Esophagus (tissue), 2 donors: Measurements from ENCODE around the gene RRP1. TPM values are rescaled to one million over a fixed set of nuclear protein-coding genes. Genes with fewer than 3 reads are reported as not detected.
A peak's percentile ranks its signal among the peaks of the same experiment; 100 is the strongest.

Experiments
- H3K27ac ChIP-seq, 2 donors: one replicate each; pipeline ENCODE4 v1.5.1; 2013; ENCODE audit warnings: low read depth in 2 of 2, mild to moderate bottlenecking in 2 of 2, inconsistent platforms in 1 of 2, low read length in 1 of 2, moderate library complexity in 1 of 2
- H3K27me3 ChIP-seq, 2 donors: one replicate each; pipeline ENCODE4 v1.6.1; 2013; ENCODE audit warnings: low read length in 2 of 2, control low read depth in 1 of 2, mild to moderate bottlenecking in 1 of 2; ENCODE audit not compliant: insufficient read depth in 2 of 2, control insufficient read depth in 1 of 2
- H3K36me3 ChIP-seq, 2 donors: one replicate each; pipeline ENCODE4 v1.6.1; 2013; ENCODE audit warnings: low read length in 1 of 2; ENCODE audit not compliant: control insufficient read depth in 2 of 2, insufficient read depth in 2 of 2
- H3K4me1 ChIP-seq, 2 donors: one replicate each; pipeline ENCODE4 v1.6.1; 2013; ENCODE audit warnings: low read length in 1 of 2; ENCODE audit not compliant: control insufficient read depth in 2 of 2, insufficient read depth in 2 of 2
- H3K4me3 ChIP-seq, 2 donors: one replicate each; pipeline ENCODE4 v1.5.1; 2013; ENCODE audit warnings: low read length in 2 of 2, mild to moderate bottlenecking in 2 of 2, low read depth in 1 of 2, moderate library complexity in 1 of 2
- H3K9me3 ChIP-seq, 2 donors: one replicate each; pipeline ENCODE4 v1.6.1; 2013; ENCODE audit warnings: mild to moderate bottlenecking in 2 of 2, low read depth in 1 of 2, low read length in 1 of 2, moderate library complexity in 1 of 2; ENCODE audit not compliant: control insufficient read depth in 2 of 2, insufficient read depth in 1 of 2
- WGBS, 2 donors: extraction: QIAGEN DNeasy Blood & Tissue Kit; methylation state at CpG; one replicate each; pipeline ENCODE4 v1.1.7; 2013; 5-methylcytosine and 5-hydroxymethylcytosine counted together
- polyA plus RNA-seq, 2 donors: library from polyadenylated mRNA; stranded (reverse); fragments of 200-250 nt; gene quantifications; one replicate each; pipeline ENCODE4 v1.2.3, GENCODE V29; 2013
- donor health status: healthy with polysubstance abuse.
- donor health status: Bipolar disorder and iron deficiency.

The RRP1 gene
- polyA plus RNA-seq, 2 donors: 21.0 to 22.5 TPM

DNA sequence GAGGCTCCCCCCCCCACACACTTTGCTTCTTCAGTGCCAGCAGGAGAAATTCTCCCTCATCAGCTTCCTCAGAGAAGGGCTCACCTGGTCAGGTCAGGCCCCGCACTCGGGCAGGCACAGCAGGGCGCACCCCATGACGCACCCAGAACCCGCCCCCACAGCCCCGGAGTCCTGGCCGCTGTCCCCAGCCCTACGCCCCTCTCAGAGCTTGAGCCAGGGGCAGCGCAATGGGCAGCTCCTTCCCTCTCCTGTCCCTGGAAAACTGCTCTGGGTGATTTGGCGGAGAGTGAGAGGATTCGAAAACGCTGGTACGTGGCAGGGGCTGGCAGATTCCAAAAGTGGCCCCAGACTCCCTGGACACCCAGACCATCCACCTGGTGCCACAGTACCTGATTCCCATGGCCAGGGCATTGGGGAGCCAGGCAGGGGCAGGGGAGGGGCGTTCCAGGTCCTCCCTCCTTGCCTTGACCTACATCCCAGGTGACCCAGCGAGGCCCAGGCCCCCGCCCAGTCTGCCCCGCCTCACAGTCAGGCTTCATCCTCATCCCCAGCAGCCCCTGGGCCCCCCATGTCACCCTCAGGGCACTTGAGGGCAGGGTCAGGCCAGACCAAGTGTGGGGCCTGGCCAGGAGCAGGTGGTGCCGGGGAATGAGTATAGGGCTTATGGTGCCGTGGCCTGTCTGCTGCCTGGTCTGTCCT lies 23.7 kb downstream of the RRP1 start:
- H3K27ac ChIP-seq: peak overlapping the region; percentile 69 to 93
- no peak overlapping the region for H3K4me3 ChIP-seq
- 66 to 67% methylated on average over 18 to 19 of the region's 19 CpGs for whole genome bisulfite sequencing, 2 donors
- no peaks in the 10 kb centered on the region for H3K36me3 ChIP-seq
- no peaks in the 10 kb centered on the region for H3K27me3 ChIP-seq
- no peaks in the 10 kb centered on the region for H3K9me3 ChIP-seq
- peaks cover 10 to 41% of the 10 kb centered on the region in 2 donors for H3K4me1 ChIP-seq

DNA sequence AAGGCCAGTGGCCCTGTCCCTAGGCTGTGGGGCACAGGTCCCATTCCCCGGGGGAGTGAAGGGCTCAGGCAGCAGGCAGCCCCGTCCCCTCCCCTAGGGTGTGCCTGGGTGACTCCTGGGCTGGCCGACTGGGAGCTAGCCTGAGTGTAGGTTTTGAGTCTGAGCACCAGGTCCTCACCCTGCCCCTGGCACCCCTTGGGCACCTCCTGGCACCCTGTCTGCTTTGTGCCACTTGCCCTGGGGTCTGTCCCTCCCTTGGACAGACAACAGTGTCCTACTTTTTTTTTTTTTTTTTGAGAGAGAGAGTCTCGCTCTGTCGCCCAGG lies 24.2 kb downstream of the RRP1 start:
- Histone ChIP-seq H3K9me3 (peaks cover 0 to 2% of the 10 kb centered on the region in 2 donors), H3K36me3 (no peaks in the 10 kb centered on the region), H3K27ac (peak overlapping the region; percentile 69 to 93), H3K27me3 (no peaks in the 10 kb centered on the region), H3K4me1 (peaks cover 10 to 41% of the 10 kb centered on the region in 2 donors), H3K4me3 (no peak overlapping the region)
- WGBS, 2 donors: 56 to 67% methylated on average over 3 to 5 of the region's 5 CpGs

DNA sequence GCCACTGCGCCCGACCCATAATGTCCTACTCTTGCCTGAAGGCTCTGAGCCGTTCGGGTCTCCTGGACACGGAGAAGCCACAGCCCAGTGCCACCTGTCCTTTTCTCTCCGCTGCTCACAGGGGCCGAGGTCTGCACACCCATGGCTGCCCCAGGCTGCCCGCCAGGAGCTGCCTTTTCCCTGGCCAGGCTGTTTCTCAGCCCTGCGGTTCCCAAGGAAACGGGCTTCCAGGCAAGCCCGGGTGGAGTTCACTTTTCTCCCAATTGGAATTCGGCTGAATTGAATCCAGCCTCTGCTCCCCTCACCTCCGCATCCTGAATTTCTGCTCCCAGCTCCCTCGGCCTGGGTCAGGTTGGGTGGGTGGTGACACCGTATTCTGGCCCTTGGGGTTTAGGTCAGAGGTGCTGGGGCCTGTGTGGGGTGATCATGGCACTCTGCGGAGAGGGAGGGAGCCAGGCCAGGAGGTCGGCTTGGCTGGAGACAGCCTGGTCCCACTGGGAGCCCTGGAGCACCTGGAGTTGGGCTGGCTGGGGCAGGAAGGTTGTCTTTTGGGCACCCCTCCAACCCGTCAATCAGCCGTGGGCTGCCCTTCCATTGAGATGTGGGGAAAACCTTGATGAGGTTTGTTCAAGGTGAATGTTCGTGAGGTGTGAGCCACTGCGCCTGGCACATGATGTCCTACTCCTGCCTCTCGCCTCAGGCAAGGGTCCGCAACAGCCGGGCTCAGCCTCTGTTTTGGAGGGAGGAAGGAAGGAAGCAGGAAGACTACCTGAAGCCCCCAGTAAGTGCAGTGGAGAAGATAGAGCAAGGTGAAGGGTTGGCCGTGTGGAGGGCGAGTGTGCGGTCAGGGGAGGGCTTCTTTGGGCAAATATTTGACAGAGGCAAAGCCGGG lies 25.1 kb downstream of the RRP1 start:
- H3K27me3 ChIP-seq: no peaks in the 10 kb centered on the region
- H3K36me3 ChIP-seq: no peaks in the 10 kb centered on the region
- peaks cover 8 to 36% of the 10 kb centered on the region in 2 donors for H3K4me1 ChIP-seq
- WGBS, 2 donors: 46 to 50% methylated on average over 28 of the region's 28 CpGs
- H3K9me3 ChIP-seq: peaks cover 0 to 2% of the 10 kb centered on the region in 2 donors
- H3K27ac ChIP-seq: peak overlapping the region in 1 of 2 donors; percentile 8
- H3K4me3 ChIP-seq: no peak overlapping the region

DNA sequence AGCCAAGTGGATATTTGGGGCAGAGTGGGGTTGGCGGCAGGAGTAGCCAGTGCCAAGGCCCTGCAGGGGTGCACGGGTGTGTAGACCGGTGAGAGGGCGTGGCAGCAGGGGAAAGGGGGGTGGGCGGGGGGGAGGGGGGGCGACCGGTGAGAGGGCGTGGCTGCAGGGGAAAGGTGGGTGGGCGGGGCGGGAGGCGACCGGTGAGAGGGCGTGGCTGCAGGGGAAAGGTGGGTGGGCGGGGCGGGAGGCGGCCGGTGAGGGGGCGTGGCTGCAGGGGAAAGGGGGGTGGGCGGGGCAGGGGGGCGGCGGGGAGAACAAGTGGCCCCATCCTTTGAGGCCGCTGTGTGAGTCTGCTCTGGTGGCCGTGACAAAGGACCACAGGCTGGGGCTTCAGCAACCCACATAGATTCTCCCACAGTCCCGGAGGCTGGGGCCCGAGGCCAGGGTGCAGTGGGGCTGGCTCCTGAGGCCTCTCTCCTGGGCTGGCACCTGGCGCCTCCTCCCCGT lies 25.8 kb downstream of the RRP1 start:
- Histone ChIP-seq H3K4me1 (peaks cover 8 to 34% of the 10 kb centered on the region in 2 donors), H3K27me3 (no peaks in the 10 kb centered on the region), H3K27ac (no peak overlapping the region), H3K9me3 (peaks cover 0 to 2% of the 10 kb centered on the region in 2 donors), H3K4me3 (no peak overlapping the region), H3K36me3 (no peaks in the 10 kb centered on the region)
- WGBS, 2 donors: 21 to 33% methylated on average over 10 to 26 of the region's 27 CpGs

DNA sequence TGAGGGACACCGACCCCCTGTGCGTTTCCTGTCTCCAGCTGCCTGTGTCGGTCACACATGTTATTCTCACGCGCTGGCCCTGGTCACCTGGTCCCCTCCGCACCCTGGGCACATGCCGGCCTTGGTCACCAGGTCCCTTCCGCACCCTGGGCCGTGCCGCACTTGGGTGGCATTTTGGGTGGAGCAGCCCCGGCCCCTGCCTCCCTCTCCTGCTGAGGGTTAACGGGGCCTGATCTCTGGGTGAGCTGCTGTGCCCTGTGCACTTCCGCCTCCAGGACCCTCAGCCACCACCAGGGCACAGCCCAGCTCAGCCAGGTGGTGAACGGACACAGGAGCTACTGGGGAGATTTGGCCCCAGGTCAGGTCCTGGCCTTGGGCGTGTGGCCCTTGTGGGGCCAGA lies 26.6 kb downstream of the RRP1 start:
- 91 to 95% methylated on average over 15 of the region's 15 CpGs for WGBS, 2 donors
- Histone ChIP-seq H3K27me3 (no peaks in the 10 kb centered on the region), H3K9me3 (peaks cover 0 to 2% of the 10 kb centered on the region in 2 donors), H3K4me3 (no peak overlapping the region), H3K4me1 (peaks cover 4 to 26% of the 10 kb centered on the region in 2 donors), H3K27ac (no peak overlapping the region), H3K36me3 (no peaks in the 10 kb centered on the region)

DNA sequence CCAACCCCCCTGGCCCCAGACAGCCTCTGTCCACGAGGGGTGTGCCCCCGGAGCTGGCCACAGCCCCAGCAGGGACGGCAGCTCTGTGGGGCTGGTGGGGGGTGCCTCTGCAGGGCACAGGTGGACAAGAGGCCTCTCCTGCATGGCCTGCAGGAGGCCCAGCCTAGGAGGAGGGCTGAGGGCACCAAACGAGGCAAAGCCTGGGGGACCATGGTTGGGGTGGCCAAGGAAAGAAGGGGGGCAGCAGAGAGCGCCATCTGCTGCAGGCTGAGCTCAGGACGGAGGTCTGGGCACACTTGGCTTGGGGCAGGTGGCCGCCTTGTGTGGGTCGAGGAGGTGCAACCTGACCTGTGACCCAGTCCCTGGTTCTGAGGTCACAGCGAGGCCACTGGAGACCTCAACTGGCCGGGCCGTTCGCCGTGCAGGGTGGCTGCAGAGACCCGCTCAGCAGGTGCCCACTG lies 27.3 kb downstream of the RRP1 start:
- Histone ChIP-seq H3K4me1 (peaks cover 0 to 20% of the 10 kb centered on the region in 2 donors), H3K4me3 (no peak overlapping the region), H3K9me3 (peaks cover 0 to 2% of the 10 kb centered on the region in 2 donors), H3K27me3 (no peaks in the 10 kb centered on the region), H3K36me3 (no peaks in the 10 kb centered on the region), H3K27ac (no peak overlapping the region)
- WGBS, 2 donors: 77 to 79% methylated on average over 13 to 14 of the region's 14 CpGs

DNA sequence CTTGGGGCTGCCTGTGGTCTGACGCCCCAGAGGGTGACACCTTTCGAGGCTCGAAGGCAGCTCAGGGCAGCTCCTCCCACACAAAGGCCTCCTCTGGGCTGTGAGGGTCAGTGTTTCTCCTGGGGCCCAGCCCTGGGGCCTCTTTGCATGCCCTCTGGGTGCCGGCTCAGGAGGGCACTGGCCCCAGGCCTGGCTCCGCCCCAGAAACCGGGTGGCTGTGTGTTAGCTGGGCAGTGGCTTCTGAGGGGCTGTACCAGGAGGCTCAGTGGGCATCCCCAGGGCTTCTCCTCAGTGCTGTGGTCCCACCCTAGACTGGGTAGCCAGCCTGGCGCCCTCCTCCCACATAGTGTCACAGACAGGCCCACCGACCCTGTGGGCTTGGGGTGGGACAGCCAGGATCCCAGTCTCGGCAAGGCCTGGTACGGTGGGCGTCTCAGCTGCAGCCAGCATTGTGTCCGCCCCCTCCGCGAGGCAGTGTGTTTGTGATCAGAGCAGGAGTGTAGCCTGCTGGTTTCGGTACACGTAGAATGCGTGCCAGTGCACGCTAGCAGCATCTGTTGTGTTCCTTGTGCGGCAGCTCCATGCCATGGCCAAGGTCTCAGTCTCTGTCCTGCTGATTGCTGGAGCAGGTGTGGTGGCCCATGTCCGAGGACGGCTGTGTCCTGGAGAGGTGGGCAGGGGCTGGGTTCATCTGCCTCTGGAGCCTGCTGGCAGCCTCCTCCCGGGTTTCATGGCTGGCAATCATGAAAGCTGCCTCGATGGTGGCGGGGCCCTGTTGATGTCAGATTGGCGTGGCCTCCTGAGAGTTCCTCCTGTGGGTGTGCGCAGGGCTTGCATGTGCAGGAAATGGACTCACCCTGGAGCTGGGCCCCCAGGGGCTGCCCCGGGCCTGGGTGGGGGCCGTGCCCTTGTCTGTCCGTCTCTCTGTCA lies 28.0 kb downstream of the RRP1 start:
- WGBS, 2 donors: 81% methylated on average over 29 of the region's 29 CpGs
- H3K9me3 ChIP-seq: peaks cover 0 to 2% of the 10 kb centered on the region in 2 donors
- H3K36me3 ChIP-seq: no peaks in the 10 kb centered on the region
- H3K27me3 ChIP-seq: no peaks in the 10 kb centered on the region
- no peak overlapping the region for H3K27ac ChIP-seq
- H3K4me3 ChIP-seq: no peak overlapping the region
- H3K4me1 ChIP-seq: peaks cover 0 to 19% of the 10 kb centered on the region in 2 donors

DNA sequence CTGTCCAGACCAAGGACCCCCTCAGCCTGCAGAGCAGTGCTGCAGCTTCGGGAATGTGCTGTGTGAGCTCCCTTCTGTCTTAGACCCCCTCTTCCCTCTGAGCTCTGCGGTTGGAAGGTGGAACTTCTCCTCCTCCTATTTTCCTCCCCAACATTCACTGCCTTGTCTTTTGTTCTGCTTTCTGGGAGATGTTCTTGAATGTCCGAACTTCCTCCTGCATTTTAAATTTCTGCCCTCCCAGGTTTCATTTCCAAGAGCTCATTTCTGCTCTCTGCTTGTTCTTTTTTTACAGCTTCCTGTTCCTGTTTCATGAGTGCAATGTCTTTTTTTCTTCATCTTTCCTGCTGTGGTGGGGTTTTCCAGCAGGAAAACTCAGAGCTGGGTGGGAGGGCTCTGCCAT lies 29.3 kb downstream of the RRP1 start:
- Histone ChIP-seq H3K27me3 (no peaks in the 10 kb centered on the region), H3K36me3 (no peaks in the 10 kb centered on the region), H3K9me3 (peaks cover 0 to 2% of the 10 kb centered on the region in 2 donors), H3K4me3 (no peak overlapping the region), H3K4me1 (peaks cover 0 to 11% of the 10 kb centered on the region in 2 donors), H3K27ac (no peak overlapping the region)
- WGBS, 2 donors: 82 to 83% methylated on average over 3 of the region's 3 CpGs
